OCI-LY1 (cell line): ENCODE results near the gene ASMTL.

Experiments
- H2AFZ ChIP-seq: fragments of 200-600 bp; sonication (generic), shearing (Covaris generic); 2 replicates; pipeline ENCODE4 v1.6.0; 2014; ENCODE audit warnings: antibody characterized with exemption, mild to moderate bottlenecking, low read length
- H3F3A ChIP-seq: fragments of 200-600 bp; sonication (generic), shearing (Covaris generic); 2 replicates; pipeline ENCODE4 v1.6.0; 2014; ENCODE audit warnings: mild to moderate bottlenecking, antibody characterized with exemption, low read length, moderate library complexity; ENCODE audit not compliant: insufficient read depth
- H3K27ac ChIP-seq: fragments of 200-600 bp; sonication (generic); 2 replicates; pipeline ENCODE4 v1.5.1; 2014; ENCODE audit warnings: low read length, mixed run types, mild to moderate bottlenecking, low read depth; ENCODE audit not compliant: poor library complexity, severe bottlenecking
- H3K27me3 ChIP-seq: fragments of 200-600 bp; sonication (generic); 2 replicates; pipeline ENCODE4 v1.6.0; 2014; ENCODE audit warnings: antibody characterized with exemption, mild to moderate bottlenecking, low read length, moderate library complexity; ENCODE audit not compliant: insufficient read depth
- H3K36me3 ChIP-seq: fragments of 200-600 bp; sonication (generic); 2 replicates; pipeline ENCODE4 v1.6.1; 2014; ENCODE audit warnings: mild to moderate bottlenecking, antibody characterized with exemption, low read length, moderate library complexity, mixed read lengths; ENCODE audit not compliant: insufficient read depth
- H3K4me1 ChIP-seq: fragments of 200-600 bp; sonication (generic); 2 replicates; pipeline ENCODE4 v1.5.1; 2014; ENCODE audit warnings: mild to moderate bottlenecking, low read length, moderate library complexity; ENCODE audit not compliant: insufficient read depth, severe bottlenecking
- H3K4me2 ChIP-seq: fragments of 200-600 bp; sonication (generic), shearing (Covaris generic); 2 replicates; pipeline ENCODE4 v1.6.1; 2014; ENCODE audit warnings: low read length
- H3K4me3 ChIP-seq: fragments of 200-600 bp; sonication (generic); 2 replicates; pipeline ENCODE4 v1.5.1; 2014; ENCODE audit warnings: low read length, low read depth, mild to moderate bottlenecking, mixed read lengths; ENCODE audit not compliant: poor library complexity, severe bottlenecking
- H3K79me2 ChIP-seq: fragments of 200-600 bp; shearing (Covaris generic); 2 replicates; pipeline ENCODE4 v1.6.1; 2016; ENCODE audit warnings: mixed run types, low read length, mixed read lengths; ENCODE audit not compliant: insufficient read depth
- H3K9ac ChIP-seq: fragments of 200-600 bp; sonication (generic), shearing (Covaris generic); 2 replicates; pipeline ENCODE4 v1.6.1; 2014; ENCODE audit warnings: mild to moderate bottlenecking, low read length, mixed read lengths
- H3K9me2 ChIP-seq: fragments of 200-600 bp; sonication (generic), shearing (Covaris generic); 2 replicates; pipeline ENCODE4 v1.6.1; 2014; ENCODE audit warnings: low read depth, mild to moderate bottlenecking, low read length, mixed read lengths
- H3K9me3 ChIP-seq: fragments of 200-600 bp; shearing (Covaris generic); 2 replicates; pipeline ENCODE4 v1.6.1; 2014; ENCODE audit warnings: low read length, mixed read lengths
- H4K20me1 ChIP-seq: fragments of 200-600 bp; sonication (generic), shearing (Covaris generic); 2 replicates; pipeline ENCODE4 v1.6.0; 2016; ENCODE audit warnings: mild to moderate bottlenecking, low read length; ENCODE audit not compliant: insufficient read depth
- CTCF ChIP-seq: fragments of 200-600 bp; sonication (generic), shearing (Covaris generic); IDR thresholded peaks from 2 replicates; pipeline ENCODE4 v1.5.1; 2017; ENCODE audit warnings: mild to moderate bottlenecking, antibody characterized with exemption, low read length, moderate library complexity, mixed read lengths
- EZH2 ChIP-seq: fragments of 200-600 bp; sonication (generic), shearing (Covaris generic); IDR thresholded peaks from 2 replicates; pipeline ENCODE4 v1.8.0; 2017; ENCODE audit warnings: borderline replicate concordance, mixed run types, mild to moderate bottlenecking, antibody characterized with exemption, low read length, moderate library complexity, mixed read lengths

The ASMTL gene

GRCh38 chrX:1388651-1389050 lies 64.1 kb downstream of the ASMTL start:
- TF ChIP-seq CTCF (no peak), EZH2 (no peak)
- peaks cover 80% of the 10 kb centered on the region for H3K36me3 ChIP-seq
- no peak overlapping the region for H3K4me2 ChIP-seq
- no peaks in the 10 kb centered on the region for H3K27me3 ChIP-seq
- H4K20me1 ChIP-seq = no peaks in the 10 kb centered on the region
- no peaks in the 10 kb centered on the region for H3K9me3 ChIP-seq
- H3F3A ChIP-seq = 0 out of 2 replicates have a peak, but pooled peaks cover 2% of the 10 kb centered on the region
- no peak overlapping the region for H3K4me3 ChIP-seq
- H3K4me1 ChIP-seq = peaks cover 20% of the 10 kb centered on the region
- H3K9ac ChIP-seq = no peak overlapping the region
- no peak overlapping the region for H2AFZ ChIP-seq
- no peak overlapping the region for H3K27ac ChIP-seq
- H3K9me2 ChIP-seq = no peaks in the 10 kb centered on the region
- H3K79me2 ChIP-seq = peaks cover 25% of the 10 kb centered on the region

- H3K4me1 ChIP-seq = peaks cover 13% of the 10 kb centered on the region
- TF ChIP-seq EZH2 (no peak), CTCF (no peak)
- H3K4me3 ChIP-seq = no peak overlapping the region
- no peak overlapping the region for H3K27ac ChIP-seq
- no peaks in the 10 kb centered on the region for H4K20me1 ChIP-seq
- H3K36me3 ChIP-seq = peaks cover 86% of the 10 kb centered on the region
- H3K79me2 ChIP-seq = peaks cover 17% of the 10 kb centered on the region
- no peaks in the 10 kb centered on the region for H3K9me2 ChIP-seq
- no peak overlapping the region for H2AFZ ChIP-seq
- no peak overlapping the region for H3K4me2 ChIP-seq
- H3K9me3 ChIP-seq = no peaks in the 10 kb centered on the region
- no peaks in the 10 kb centered on the region for H3K27me3 ChIP-seq
- 0 out of 2 replicates have a peak, but pooled peaks cover 2% of the 10 kb centered on the region for H3F3A ChIP-seq
- no peak overlapping the region for H3K9ac ChIP-seq
These were observed 65.5 kb downstream of the ASMTL start for GRCh38 chrX:1387141-1387776.

GRCh38 chrX:1386338-1387127 lies 66.2 kb downstream of the ASMTL start:
- H4K20me1 ChIP-seq = no peaks in the 10 kb centered on the region

More at GRCh38 chrX:1386338-1387127, 66.2 kb downstream of the ASMTL start:
- Histone ChIP-seq H3F3A (0 out of 2 replicates have a peak, but pooled peaks cover 2% of the 10 kb centered on the region), H3K9me3 (no peaks in the 10 kb centered on the region), H3K27me3 (no peaks in the 10 kb centered on the region), H3K27ac (no peak overlapping the region), H3K4me3 (no peak overlapping the region), H3K4me2 (no peak overlapping the region), H3K36me3 (peaks cover 83% of the 10 kb centered on the region), H2AFZ (no peak overlapping the region), H3K4me1 (peaks cover 13% of the 10 kb centered on the region), H3K79me2 (peaks cover 17% of the 10 kb centered on the region), H3K9me2 (no peaks in the 10 kb centered on the region), H3K9ac (no peak overlapping the region)
- TF ChIP-seq EZH2 = no peak
- no peak for TF ChIP-seq CTCF
